Activated CD4-positive, alpha-beta T cell treated with anti-CD3 and anti-CD28 coated beads, Interleukin-2, Interleukin-4, amounts not matched to agents 100 ng/mL and 50 ng/mL, durations not matched to agents 16 hours and 8 hours (primary cell): ENCODE measurements around the gene TMEM179.

ENCODE experiments used
- DNase-seq: peaks from one replicate; pipeline ENCODE4 v3.0.0-alpha.2; 2020; ENCODE audit warnings: low spot score

The TMEM179 gene

GRCh38 chr14:104569435-104569834, 35.1 kb downstream of the TMEM179 start:
- no peak for DNase-seq

- no peak for DNase-seq
Measured at GRCh38 chr14:104568620-104569019, 36.0 kb downstream of the TMEM179 start.

GRCh38 chr14:104567957-104568225, 36.7 kb downstream of the TMEM179 start:
- DNase-seq: no peak

- DNase-seq: no peak
Measured at GRCh38 chr14:104567141-104567956, 37.2 kb downstream of the TMEM179 start.

GRCh38 chr14:104564744-104565679, 39.6 kb downstream of the TMEM179 start:
- DNase-seq: no peak

- DNase-seq: peak; percentile 56
Measured at GRCh38 chr14:104563742-104564615, 40.6 kb downstream of the TMEM179 start.

- no peak for DNase-seq
Measured at GRCh38 chr14:104563191-104563741, 41.3 kb downstream of the TMEM179 start.

GRCh38 chr14:104562606-104563005, 42.0 kb downstream of the TMEM179 start:
- no peak for DNase-seq

GRCh38 chr14:104561632-104562495, 42.7 kb downstream of the TMEM179 start:
- no peak for DNase-seq

GRCh38 chr14:104561124-104561557, 43.4 kb downstream of the TMEM179 start:
- no peak for DNase-seq

- no peak for DNase-seq
Measured at GRCh38 chr14:104560586-104560945, 44.0 kb downstream of the TMEM179 start.

GRCh38 chr14:104559804-104560585, 44.6 kb downstream of the TMEM179 start:
- no peak for DNase-seq

- no peak for DNase-seq
Measured at GRCh38 chr14:104559028-104559803, 45.4 kb downstream of the TMEM179 start.

- no peak for DNase-seq
Measured at GRCh38 chr14:104558231-104559027, 46.1 kb downstream of the TMEM179 start.

- DNase-seq: no peak
Measured at GRCh38 chr14:104557766-104558165, 46.8 kb downstream of the TMEM179 start.

GRCh38 chr14:104557086-104557485, 47.5 kb downstream of the TMEM179 start:
- no peak for DNase-seq

GRCh38 chr14:104556256-104557021, 48.1 kb downstream of the TMEM179 start:
- no peak for DNase-seq
